HepG2 (cell line): ENCODE measurements around the gene TSGA10IP. TPM values are rescaled to one million over a fixed set of nuclear protein-coding genes. Genes with fewer than 3 reads are reported as not detected.

Source experiments
- ARHGAP35 ChIP-seq: sonication (generic); formaldehyde crosslinking; IDR thresholded peaks from 2 replicates; pipeline ENCODE4 v1.9.0; 2022; ENCODE audit warnings: mild to moderate bottlenecking, inconsistent platforms, moderate library complexity, missing genetic modification reagents, borderline replicate concordance
- ERF ChIP-seq: IDR thresholded peaks from 2 replicates; pipeline ENCODE4 v1.6.1; 2018; ENCODE audit warnings: missing biosample characterization, missing genetic modification reagents
- FUBP1 ChIP-seq: sonication (generic); formaldehyde crosslinking; IDR thresholded peaks from 2 replicates; pipeline ENCODE4 v1.5.1; 2020; ENCODE audit warnings: missing genetic modification reagents, mild to moderate bottlenecking, borderline replicate concordance
- KLF6 ChIP-seq: IDR thresholded peaks from 2 replicates; pipeline ENCODE4 v1.8.0; 2016; ENCODE audit warnings: missing biosample characterization, missing genetic modification reagents
- KMT2A ChIP-seq: sonication (generic); formaldehyde crosslinking; IDR thresholded peaks from 2 replicates; pipeline ENCODE4 v1.4.0; 2020; ENCODE audit warnings: missing genetic modification reagents
- MIER3 ChIP-seq: IDR thresholded peaks from 2 replicates; pipeline ENCODE4 v1.6.1; 2016; ENCODE audit warnings: missing compliant biosample characterization, borderline replicate concordance
- POLR2AphosphoS2 ChIP-seq: IDR thresholded peaks from 2 replicates; pipeline ENCODE4 v1.6.1; 2011; ENCODE audit warnings: low read depth, low read length, improper control_type of control experiment
- RERE ChIP-seq: IDR thresholded peaks from 2 replicates; pipeline ENCODE4 v1.6.1; 2016; ENCODE audit warnings: low read depth, missing genetic modification reagents, missing compliant biosample characterization
- SMAD3 ChIP-seq: sonication (generic); formaldehyde crosslinking; IDR thresholded peaks from 2 replicates; pipeline ENCODE4 v1.4.0; 2020; ENCODE audit warnings: missing genetic modification reagents
- TBX3 ChIP-seq: fragments of 450-650 bp; IDR thresholded peaks from 2 replicates; pipeline ENCODE4 v1.6.1; 2017; ENCODE audit warnings: antibody characterized with exemption, mild to moderate bottlenecking, inconsistent platforms, borderline replicate concordance
- TGIF2 ChIP-seq: IDR thresholded peaks from 2 replicates; pipeline ENCODE4 v1.6.1; 2016; ENCODE audit warnings: control low read depth, missing compliant biosample characterization
- ZBTB21 ChIP-seq: sonication (generic); formaldehyde crosslinking; IDR thresholded peaks from 2 replicates; pipeline ENCODE4 v1.4.0; 2020; ENCODE audit warnings: missing genetic modification reagents
- ZFP1 ChIP-seq: IDR thresholded peaks from 2 replicates; pipeline ENCODE4 v1.6.1; 2016
- ZFP36 ChIP-seq: fragments of 150-350 bp; IDR thresholded peaks from 2 replicates; pipeline ENCODE4 v1.6.1; 2018; ENCODE audit warnings: borderline replicate concordance, low read length, low read depth; ENCODE audit not compliant: partially characterized antibody
- ZNF138 ChIP-seq: sonication (generic); formaldehyde crosslinking; IDR thresholded peaks from 2 replicates; pipeline ENCODE4 v1.5.0; 2020; ENCODE audit warnings: mild to moderate bottlenecking, low read depth, missing genetic modification reagents
- polyA plus RNA-seq, 8 experiments: library from polyadenylated mRNA; depleted of rRNA in 3 of 8; stranded (reverse) in 7 of 8; unstranded in 1 of 8; fragments of >200 nt; fragmentation: Illumina TruSeq in 4 of 8; extraction: Trizol in 4 of 8; gene quantifications; 2 replicates each; pipeline versions ENCODE4 v1.2.1 to v1.2.3, GENCODE V29; 2011 to 2016; ENCODE audit warnings: low read depth in 4 of 8, missing spikeins in 1 of 8, mixed read lengths in 1 of 8; ENCODE audit not compliant: insufficient read depth in 1 of 8
- total RNA-seq, 5 experiments: library from RNA; depleted of rRNA; stranded (reverse); fragments of >200 nt; fragmentation: Illumina TruSeq; extraction: Trizol; gene quantifications; 2 replicates each; pipeline ENCODE4 v1.2.3, GENCODE V29; 2016; ENCODE audit warnings: low read depth in 1 of 5
- TF ChIP-seq, protein P1 (sequence below): sonication (generic); formaldehyde crosslinking; IDR thresholded peaks from 2 replicates; pipeline ENCODE4 v1.8.0; 2022; ENCODE audit warnings: missing genetic modification reagents, mild to moderate bottlenecking, moderate library complexity, borderline replicate concordance
- TF ChIP-seq, protein P2 (sequence below): IDR thresholded peaks from 2 replicates; pipeline ENCODE4 v1.6.1; 2016; ENCODE audit warnings: mild to moderate bottlenecking
- TF ChIP-seq, protein P3 (sequence below): sonication (generic); formaldehyde crosslinking; IDR thresholded peaks from 2 replicates; pipeline ENCODE4 v1.4.0; 2020; ENCODE audit warnings: mild to moderate bottlenecking, missing genetic modification reagents

TSGA10IP gene
- total and polyA plus RNA-seq, 2 of the 13 experiments (the other 11 are each of a cell fraction or from before 2014, with no cell fraction given), result not detected

- no peak; the same call in 1 of the 2 replicates for TF ChIP-seq RERE
- TF ChIP-seq KMT2A (CRISPR knock-in tag), result peak; percentile 37; the same call in 1 of the 2 replicates
- TF ChIP-seq ZNF138 (CRISPR knock-in tag), result no peak
- no peak for TF ChIP-seq ZFP36
- TF ChIP-seq ZBTB21 (CRISPR knock-in tag), result no peak
- TF ChIP-seq SMAD3 (CRISPR knock-in tag), result 0 out of 2 replicates have a peak, but pooled peaks have one; percentile 61
- TF ChIP-seq, protein P1, sequence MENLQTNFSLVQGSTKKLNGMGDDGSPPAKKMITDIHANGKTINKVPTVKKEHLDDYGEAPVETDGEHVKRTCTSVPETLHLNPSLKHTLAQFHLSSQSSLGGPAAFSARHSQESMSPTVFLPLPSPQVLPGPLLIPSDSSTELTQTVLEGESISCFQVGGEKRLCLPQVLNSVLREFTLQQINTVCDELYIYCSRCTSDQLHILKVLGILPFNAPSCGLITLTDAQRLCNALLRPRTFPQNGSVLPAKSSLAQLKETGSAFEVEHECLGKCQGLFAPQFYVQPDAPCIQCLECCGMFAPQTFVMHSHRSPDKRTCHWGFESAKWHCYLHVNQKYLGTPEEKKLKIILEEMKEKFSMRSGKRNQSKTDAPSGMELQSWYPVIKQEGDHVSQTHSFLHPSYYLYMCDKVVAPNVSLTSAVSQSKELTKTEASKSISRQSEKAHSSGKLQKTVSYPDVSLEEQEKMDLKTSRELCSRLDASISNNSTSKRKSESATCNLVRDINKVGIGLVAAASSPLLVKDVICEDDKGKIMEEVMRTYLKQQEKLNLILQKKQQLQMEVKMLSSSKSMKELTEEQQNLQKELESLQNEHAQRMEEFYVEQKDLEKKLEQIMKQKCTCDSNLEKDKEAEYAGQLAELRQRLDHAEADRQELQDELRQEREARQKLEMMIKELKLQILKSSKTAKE (CRISPR knock-in tag), result peak; percentile 56; the same call in 1 of the 2 replicates
- peak; percentile 58 for TF ChIP-seq ERF (CRISPR knock-in tag)
- no peak for TF ChIP-seq ZFP1 (CRISPR knock-in tag)
- TF ChIP-seq TBX3, result no peak
- no peak for TF ChIP-seq TGIF2 (CRISPR knock-in tag)
- TF ChIP-seq, protein P2, sequence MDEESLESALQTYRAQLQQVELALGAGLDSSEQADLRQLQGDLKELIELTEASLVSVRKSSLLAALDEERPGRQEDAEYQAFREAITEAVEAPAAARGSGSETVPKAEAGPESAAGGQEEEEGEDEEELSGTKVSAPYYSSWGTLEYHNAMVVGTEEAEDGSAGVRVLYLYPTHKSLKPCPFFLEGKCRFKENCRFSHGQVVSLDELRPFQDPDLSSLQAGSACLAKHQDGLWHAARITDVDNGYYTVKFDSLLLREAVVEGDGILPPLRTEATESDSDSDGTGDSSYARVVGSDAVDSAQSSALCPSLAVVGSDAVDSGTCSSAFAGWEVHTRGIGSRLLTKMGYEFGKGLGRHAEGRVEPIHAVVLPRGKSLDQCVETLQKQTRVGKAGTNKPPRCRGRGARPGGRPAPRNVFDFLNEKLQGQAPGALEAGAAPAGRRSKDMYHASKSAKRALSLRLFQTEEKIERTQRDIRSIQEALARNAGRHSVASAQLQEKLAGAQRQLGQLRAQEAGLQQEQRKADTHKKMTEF (CRISPR knock-in tag), result peak; percentile 50; the same call in 1 of the 2 replicates
- no peak for TF ChIP-seq FUBP1 (CRISPR knock-in tag)
- TF ChIP-seq, protein P3, sequence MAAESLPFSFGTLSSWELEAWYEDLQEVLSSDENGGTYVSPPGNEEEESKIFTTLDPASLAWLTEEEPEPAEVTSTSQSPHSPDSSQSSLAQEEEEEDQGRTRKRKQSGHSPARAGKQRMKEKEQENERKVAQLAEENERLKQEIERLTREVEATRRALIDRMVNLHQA (CRISPR knock-in tag), result no peak
- TF ChIP-seq MIER3 (CRISPR knock-in tag), result no peak
- TF ChIP-seq POLR2AphosphoS2, result peak; percentile 51; the same call in 1 of the 2 replicates
- TF ChIP-seq KLF6 (CRISPR knock-in tag), result 0 out of 2 replicates have a peak, but pooled peaks have one; percentile 12
- no peak for TF ChIP-seq ARHGAP35 (CRISPR knock-in tag)
Measured at GRCh38 chr11:65900125-65900898, 45.0 kb upstream of the TSGA10IP start, which contains the start of gene FOSL1 (continued).
